Measurements from ENCODE around the gene IL34. TPM values are rescaled to one million over a fixed set of nuclear protein-coding genes. Genes with fewer than 3 reads are reported as not detected.

Gene IL34
- total RNA-seq, 1 experiment from 2014 or later = not detected

DNA sequence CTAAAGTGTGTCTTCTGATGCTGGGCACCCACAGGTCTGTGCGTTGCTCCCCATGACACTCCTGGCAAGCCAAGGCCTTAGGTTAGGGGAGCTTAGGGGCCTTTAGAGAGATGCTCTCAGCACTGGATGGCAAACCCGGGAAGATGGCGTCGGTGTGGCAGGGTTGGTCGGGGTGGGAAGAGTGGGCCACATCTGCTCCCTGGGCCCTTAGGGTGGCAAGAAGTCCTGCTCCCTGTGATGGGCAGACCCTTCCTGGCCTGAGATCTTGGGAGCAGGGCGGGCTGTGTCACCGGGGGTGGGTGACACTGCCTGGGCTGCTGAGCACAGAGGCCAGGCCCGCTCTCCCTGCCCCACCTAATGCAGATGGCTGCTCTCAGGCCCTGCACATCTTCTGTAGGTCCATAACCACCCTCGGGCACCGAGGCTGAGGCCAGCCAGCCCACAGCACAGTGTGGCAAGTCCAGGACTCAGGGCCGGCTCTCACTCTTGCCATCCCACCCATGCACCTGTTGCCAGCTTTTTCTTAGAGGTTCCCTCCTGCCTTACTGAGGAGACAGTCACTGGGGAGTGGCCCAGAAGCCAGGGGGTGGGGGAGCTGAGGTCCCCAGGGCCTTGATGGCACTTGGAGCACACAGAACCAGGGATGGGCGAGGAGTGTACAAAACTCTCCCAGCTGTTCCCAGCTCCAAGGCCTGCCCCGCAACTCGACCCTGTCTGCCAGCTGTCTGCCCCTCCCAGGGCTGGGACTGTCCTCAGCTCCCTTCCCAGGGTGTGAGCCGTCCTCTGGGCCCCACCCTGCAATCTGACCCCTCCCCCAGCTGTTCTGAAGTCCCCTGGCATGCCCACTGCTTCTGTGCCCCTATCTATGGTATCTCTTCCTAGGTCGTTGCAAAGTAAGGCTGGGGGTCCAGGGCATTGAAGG is 43.9 kb downstream of the IL34 start:
- no peaks in the 10 kb centered on the region for H3K36me3 ChIP-seq (ENCODE audit: control insufficient read depth in 1 of 2, insufficient read depth in 2 of 2, low read length in 2 of 2)
- H3K4me1 ChIP-seq (ENCODE audit: control insufficient read depth in 1 of 2, insufficient read depth in 2 of 2, low read length in 2 of 2) = peaks cover 49 to 84% of the 10 kb centered on the region in 2 experiments
- H3K9me3 ChIP-seq (ENCODE audit: control insufficient read depth in 1 of 2, insufficient read depth in 1 of 2, low read depth in 1 of 2, low read length in 2 of 2) = no peaks in the 10 kb centered on the region
- H3K27me3 ChIP-seq (ENCODE audit: insufficient read depth, low read length) = no peaks in the 10 kb centered on the region
- intact Hi-C loops (cut with micrococcal nuclease) = no loop called here
- H3K4me2 ChIP-seq (ENCODE audit: low read length) = no peak overlapping the region
- TF ChIP-seq ATF3 (IDR thresholded peaks at IDR 0.05) (no peak), MAX (IDR thresholded peaks at IDR 0.05) (no peak), RAD21 (IDR thresholded peaks at IDR 0.05; ENCODE audit: low read depth) (no peak), JUND (IDR thresholded peaks at IDR 0.05) (no peak), EZH2 (IDR thresholded peaks at IDR 0.05) (no peak), SP1 (IDR thresholded peaks at IDR 0.05; ENCODE audit: low read depth) (no peak), ELF1 (IDR thresholded peaks at IDR 0.05; ENCODE audit: borderline replicate concordance, low read depth) (no peak), POLR2AphosphoS5 (IDR thresholded peaks at IDR 0.05; ENCODE audit: low read depth, low read length) (no peak), REST (IDR thresholded peaks at IDR 0.05; ENCODE audit: low read depth) (no peak), POLR2A (IDR thresholded peaks at IDR 0.05; ENCODE audit: borderline replicate concordance, extremely low read depth, insufficient read depth, insufficient read length) (no peak), YY1 (IDR thresholded peaks at IDR 0.05; ENCODE audit: extremely low read depth, insufficient replicate concordance, low read depth, low read length) (no peak)
- TF ChIP-seq, protein P1, sequence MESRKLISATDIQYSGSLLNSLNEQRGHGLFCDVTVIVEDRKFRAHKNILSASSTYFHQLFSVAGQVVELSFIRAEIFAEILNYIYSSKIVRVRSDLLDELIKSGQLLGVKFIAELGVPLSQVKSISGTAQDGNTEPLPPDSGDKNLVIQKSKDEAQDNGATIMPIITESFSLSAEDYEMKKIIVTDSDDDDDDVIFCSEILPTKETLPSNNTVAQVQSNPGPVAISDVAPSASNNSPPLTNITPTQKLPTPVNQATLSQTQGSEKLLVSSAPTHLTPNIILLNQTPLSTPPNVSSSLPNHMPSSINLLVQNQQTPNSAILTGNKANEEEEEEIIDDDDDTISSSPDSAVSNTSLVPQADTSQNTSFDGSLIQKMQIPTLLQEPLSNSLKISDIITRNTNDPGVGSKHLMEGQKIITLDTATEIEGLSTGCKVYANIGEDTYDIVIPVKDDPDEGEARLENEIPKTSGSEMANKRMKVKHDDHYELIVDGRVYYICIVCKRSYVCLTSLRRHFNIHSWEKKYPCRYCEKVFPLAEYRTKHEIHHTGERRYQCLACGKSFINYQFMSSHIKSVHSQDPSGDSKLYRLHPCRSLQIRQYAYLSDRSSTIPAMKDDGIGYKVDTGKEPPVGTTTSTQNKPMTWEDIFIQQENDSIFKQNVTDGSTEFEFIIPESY (IDR thresholded peaks at IDR 0.05; ENCODE audit: extremely low read depth, insufficient replicate concordance, low read length) = no peak
- H3K79me2 ChIP-seq (ENCODE audit: insufficient read depth, low read length) = peaks cover 2% of the 10 kb centered on the region
- no peak overlapping the region for H3K4me3 ChIP-seq (replicated peaks in 1 of 2; ENCODE audit: low read depth in 1 of 2, low read length in 2 of 2)
- no peak overlapping the region for H2AFZ ChIP-seq (ENCODE audit: low read depth, low read length, poor library complexity, severe bottlenecking)
- ATAC-seq = no peak
- ChIA-PET RAD21 (ENCODE audit: low non-redundant PET in 1 of 2, low total read pairs in 2 of 2, uncharacterized antibody in 2 of 2, unreplicated experiment in 2 of 2) (no interaction called here), CTCF (no interaction called here), POLR2A (no interaction called here)
- no peaks in the 10 kb centered on the region for H4K20me1 ChIP-seq (ENCODE audit: insufficient read depth)
- no peaks in the 10 kb centered on the region for H3K9me2 ChIP-seq (ENCODE audit: insufficient read depth)
- no TSS peak for BruUV-seq (replicated peaks)
- no peak overlapping the region for H3K9ac ChIP-seq (ENCODE audit: low read length)
- H3K27ac ChIP-seq (ENCODE audit: low read depth, low read length) = no peak overlapping the region
- no peak for DNase-seq (ENCODE audit: low read depth, low spot score)

Data from HCT116 (cell line).